Body of pancreas (tissue), 2 donors: ENCODE data around the gene PPP6C. TPM values are rescaled to one million over a fixed set of nuclear protein-coding genes. Genes with fewer than 3 reads are reported as not detected.

ENCODE experiments used
- total RNA-seq, 2 donors: library from RNA; depleted of rRNA; stranded (reverse); fragments of >200 nt; gene quantifications; one replicate each; pipeline ENCODE4 v1.1.0, GENCODE V29; 2016

Gene PPP6C
- total RNA-seq, 2 donors from 2014 or later: 13.8 to 19.5 TPM

Other genes starting within 250 kb of the PPP6C start
- 10 to 100 TPM; 14.5 to 32.6 TPM for gene GOLGA1, start 248.7 kb downstream of the PPP6C start, total RNA-seq
- gene SCAI, start 46.3 kb downstream of the PPP6C start, total RNA-seq: 1 to 10 TPM; 6.7 to 7.6 TPM
- 1 to 10 TPM; 4.3 to 6.7 TPM for gene RABEPK, start 10.7 kb upstream of the PPP6C start, total RNA-seq
- gene HSPA5, start 51.5 kb upstream of the PPP6C start, total RNA-seq: 100 to 1,000 TPM in 1 of 2 donors, 10 to 100 TPM in 1; 78.6 to 170 TPM
- 10 to 100 TPM; 25.7 to 48.8 TPM for gene GAPVD1, start 72.0 kb upstream of the PPP6C start, total RNA-seq